Measurements from ENCODE around the gene TEX19. TPM values are rescaled to one million over a fixed set of nuclear protein-coding genes. Genes with fewer than 3 reads are reported as not detected.

The TEX19 gene
- polyA plus RNA-seq (ENCODE audit: insufficient read length in 12 of 12), result under 1 TPM in 5 of 12 donors, not detected in 7; 0.08 to 0.25 (median 0.12) TPM
- long read RNA-seq, donor 1, result 0 reads
- long read RNA-seq, donor 2, result 0 reads
- long read RNA-seq, donor 3, result 0 reads
- long read RNA-seq, donor 4, result 0 reads
- long read RNA-seq, donor 5, result 0 reads
- long read RNA-seq, donor 6, result 0 reads
- long read RNA-seq, donor 7, result 0 reads
- long read RNA-seq, donor 8, result 0 reads
- long read RNA-seq, donor 9, result 0 reads
- long read RNA-seq, donor 10, result 0 reads
- long read RNA-seq, donor 11, result 0 reads

- no peak for DNase-seq
Measured at GRCh38 chr17:82358465-82359350, at the start of gene TEX19. Gene TEX19, plus strand, starts transcription at chr17:82359247. Its CDS starts 2,904 bp downstream, at chr17:82362151.

- DNase-seq, result no peak
Measured at GRCh38 chr17:82309656-82310570, 49.1 kb upstream of the TEX19 start.

- DNase-seq, result no peak
Measured at GRCh38 chr17:82310877-82311276, 48.2 kb upstream of the TEX19 start.

GRCh38 chr17:82311971-82312370 is 47.1 kb upstream of the TEX19 start:
- DNase-seq, result no peak

GRCh38 chr17:82313195-82314011 is 45.6 kb upstream of the TEX19 start:
- DNase-seq, result no peak

GRCh38 chr17:82314012-82314726 is 44.9 kb upstream of the TEX19 start:
- DNase-seq, result no peak

- no peak for DNase-seq
Measured at GRCh38 chr17:82314727-82315605, 44.1 kb upstream of the TEX19 start.

- no peak for DNase-seq
Measured at GRCh38 chr17:82315703-82316358, 43.2 kb upstream of the TEX19 start.

GRCh38 chr17:82316651-82317393 is 42.2 kb upstream of the TEX19 start:
- no peak for DNase-seq

- DNase-seq, result no peak
Measured at GRCh38 chr17:82317394-82318168, 41.5 kb upstream of the TEX19 start, which contains the start of gene CD7. Gene CD7, minus strand, starts transcription at chr17:82317608. Its CDS starts 113 bp downstream, at chr17:82317495.

GRCh38 chr17:82318169-82318498 is 40.9 kb upstream of the TEX19 start:
- no peak for DNase-seq

GRCh38 chr17:82318772-82319606 is 40.1 kb upstream of the TEX19 start:
- no peak for DNase-seq

- DNase-seq, result no peak
Measured at GRCh38 chr17:82319619-82320062, 39.4 kb upstream of the TEX19 start.

GRCh38 chr17:82320140-82320840 is 38.8 kb upstream of the TEX19 start:
- no peak for DNase-seq

All from muscle of arm (tissue), 14 donors.